Non-pigmented ciliary epithelial cell (primary cell): ENCODE measurements around the gene ABCC1.
"Not testable (repeated sequence)": the region's sequence is repeated elsewhere in the genome, so short reads cannot be mapped to it uniquely, and the experiment has no call there.

Source experiments
- DNase-seq: peaks from one replicate; pipeline ENCODE4 v3.0.0-alpha.2; 2010; ENCODE audit warnings: low read depth

Gene ABCC1

GRCh38 chr16:15949210-15950160, at the start of gene ABCC1:
Gene ABCC1 (plus strand): TSS chr16:15949616. CDS start chr16:15949752, 136 bp downstream.
- no peak for DNase-seq

- no peak for DNase-seq
Observed at GRCh38 chr16:15900357-15900756, 49.1 kb upstream of the ABCC1 start.

- no peak for DNase-seq
Observed at GRCh38 chr16:15900901-15901500, 48.4 kb upstream of the ABCC1 start.

GRCh38 chr16:15903960-15904359, 45.5 kb upstream of the ABCC1 start:
- no peak for DNase-seq

GRCh38 chr16:15906439-15906838, 43.0 kb upstream of the ABCC1 start:
- no peak for DNase-seq

GRCh38 chr16:15907863-15908478, 41.4 kb upstream of the ABCC1 start:
- DNase-seq: no peak

GRCh38 chr16:15911198-15911597, 38.2 kb upstream of the ABCC1 start:
- no peak for DNase-seq

DNA sequence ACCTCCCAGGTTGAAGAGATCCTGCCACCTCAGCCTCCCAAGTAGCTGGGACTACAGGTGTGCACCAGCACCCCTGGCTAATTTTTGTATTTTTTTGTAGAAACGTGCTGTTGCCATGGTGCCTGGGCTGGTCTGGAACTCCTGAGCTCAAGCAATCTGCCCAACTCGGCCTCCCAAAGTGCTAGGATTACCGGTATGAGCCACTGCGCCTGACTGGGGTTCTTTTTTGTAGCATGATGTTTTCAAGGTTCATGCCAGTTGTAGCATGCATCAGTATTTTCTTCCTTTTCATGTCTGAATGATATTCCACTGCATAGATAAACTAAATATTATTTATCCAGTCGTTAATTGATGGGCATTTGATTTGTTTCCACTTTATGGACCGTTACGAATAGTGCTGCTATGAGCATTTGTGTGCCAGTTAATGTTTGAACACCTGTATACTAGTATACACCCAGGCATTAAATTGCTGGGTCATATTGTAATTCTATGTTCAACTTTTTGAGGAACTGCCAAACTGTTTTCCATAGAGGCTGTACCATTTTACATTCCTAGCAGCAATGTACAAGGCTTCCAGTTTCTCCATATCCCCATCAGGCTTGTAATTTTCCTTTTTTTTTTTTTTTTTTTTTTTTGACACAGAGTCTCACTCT, 36.2 kb upstream of the ABCC1 start:
- no peak for DNase-seq

DNA sequence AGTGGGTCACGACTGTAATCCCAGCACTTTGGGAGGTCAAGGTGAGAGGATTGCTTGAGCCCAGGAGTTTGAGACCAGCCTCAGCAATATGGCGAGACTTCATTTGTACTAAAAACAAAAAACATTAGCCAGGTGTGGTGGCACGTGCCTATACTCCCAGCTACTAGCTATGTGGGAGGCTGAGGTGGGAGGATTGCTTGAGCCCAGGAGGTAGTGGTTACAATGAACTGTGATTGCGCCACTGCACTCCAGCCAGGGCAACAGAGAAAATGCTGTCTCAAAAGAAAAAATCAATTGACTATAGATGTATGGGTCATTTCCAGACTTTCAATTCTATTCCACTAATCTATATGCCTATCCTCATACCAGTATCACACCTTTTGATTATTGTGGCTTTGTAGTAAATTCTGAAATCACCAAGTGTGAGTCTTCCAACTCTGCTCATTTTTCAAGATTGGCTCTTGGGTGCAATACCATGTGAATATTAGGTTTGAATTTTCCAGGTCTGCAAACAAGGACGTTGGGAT, 33.8 kb upstream of the ABCC1 start:
- DNase-seq: no peak

- no peak for DNase-seq
Observed at GRCh38 chr16:15916323-15916722, 33.1 kb upstream of the ABCC1 start.

DNA sequence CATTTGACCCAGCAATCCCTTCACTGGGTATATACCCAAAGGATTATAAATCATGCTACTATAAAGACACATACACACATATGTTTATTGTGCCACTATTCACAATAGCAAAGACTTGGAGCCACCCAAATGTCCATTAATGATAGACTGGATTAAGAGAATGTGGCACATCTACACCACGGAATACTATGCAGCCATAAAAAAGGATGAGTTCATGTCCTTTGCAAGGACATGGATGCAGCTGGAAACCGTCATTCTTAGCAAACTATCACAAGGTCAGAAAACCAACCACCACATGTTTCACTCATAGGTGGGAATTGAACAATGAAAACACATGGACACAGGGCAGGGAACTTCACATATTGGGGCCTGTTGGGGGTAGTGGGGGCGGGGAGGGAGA, 31.1 kb upstream of the ABCC1 start:
- DNase-seq: not testable (repeated sequence)

DNA sequence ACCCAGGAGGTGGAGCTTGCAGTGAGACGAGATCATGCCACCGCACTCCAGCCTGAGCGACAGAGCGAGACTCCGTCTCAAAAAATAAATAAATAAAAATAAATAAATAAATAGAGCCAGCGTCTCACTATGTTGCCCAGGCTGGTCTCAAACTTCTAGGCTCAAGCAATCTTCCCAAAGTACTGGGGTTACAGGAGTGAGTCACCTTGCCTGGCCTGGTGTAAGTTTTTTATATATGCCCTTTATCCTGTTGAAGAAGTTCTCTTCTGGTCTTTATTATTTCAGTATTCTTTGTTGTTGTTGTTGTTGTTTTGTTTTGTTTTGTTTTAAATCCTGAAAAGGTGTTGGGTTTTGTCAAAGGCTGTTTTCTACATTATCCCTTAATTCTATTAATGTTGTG, 30.1 kb upstream of the ABCC1 start:
- DNase-seq: no peak

GRCh38 chr16:15924996-15925395, 24.4 kb upstream of the ABCC1 start:
- no peak for DNase-seq

DNA sequence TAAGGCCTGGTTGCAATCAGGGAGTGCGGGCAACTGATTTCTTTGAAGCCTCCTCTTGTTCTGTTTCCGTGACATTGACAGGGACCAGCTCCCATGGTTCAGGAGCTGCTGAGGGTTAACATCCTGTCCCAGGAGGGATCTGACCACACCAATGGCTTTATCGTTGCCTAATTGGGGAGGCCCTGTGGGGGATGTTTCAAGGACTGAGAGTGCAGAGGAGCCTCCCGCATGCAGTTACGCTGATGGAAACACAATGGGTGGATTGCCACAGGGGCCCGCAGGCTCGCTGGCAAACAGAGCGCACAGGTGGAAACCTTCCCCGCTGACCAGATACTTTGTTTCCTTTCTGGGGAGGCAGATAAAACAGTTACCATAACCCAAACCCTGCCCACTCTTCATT, 23.8 kb upstream of the ABCC1 start:
- no peak for DNase-seq

DNA sequence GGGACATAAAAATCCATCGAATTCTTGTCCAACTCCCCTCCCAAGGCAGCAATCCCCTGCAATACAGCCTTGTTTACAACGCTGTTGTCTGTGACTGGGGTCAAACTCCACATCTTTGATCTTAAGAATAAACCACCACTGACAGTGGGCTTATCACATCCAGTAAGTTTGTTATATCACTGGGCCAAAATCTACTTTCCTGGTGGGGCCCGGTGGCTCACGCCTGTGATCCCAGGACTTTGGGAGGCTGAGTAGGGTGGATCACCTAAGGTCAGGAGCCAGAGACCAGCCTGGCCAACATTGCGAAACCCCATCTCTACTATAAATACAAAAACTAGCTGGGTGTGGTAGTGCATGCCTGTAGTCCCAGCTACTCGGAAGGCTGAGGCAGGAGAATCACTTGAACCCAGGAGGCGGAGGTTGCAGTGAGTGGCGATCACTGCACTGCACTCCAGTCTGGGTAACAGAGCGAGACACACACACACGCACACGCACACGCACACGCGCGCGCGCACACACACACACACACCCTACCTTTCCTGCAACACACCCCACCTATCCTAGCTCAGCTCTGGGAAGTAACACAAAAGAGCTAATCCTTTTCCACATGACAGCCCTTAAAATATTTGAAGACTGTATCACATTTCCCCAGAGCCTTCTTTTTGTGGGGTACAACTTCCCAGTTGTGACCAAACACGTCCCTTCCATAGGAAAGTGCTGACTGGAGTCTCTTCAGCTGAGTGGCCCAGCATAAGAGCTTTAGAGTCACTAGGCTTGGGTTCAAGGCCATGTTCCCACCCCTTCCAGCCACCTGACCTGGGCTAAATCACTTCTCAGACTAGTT, 20.9 kb upstream of the ABCC1 start:
- DNase-seq: no peak

GRCh38 chr16:15932939-15933338, 16.5 kb upstream of the ABCC1 start:
- DNase-seq: no peak

DNA sequence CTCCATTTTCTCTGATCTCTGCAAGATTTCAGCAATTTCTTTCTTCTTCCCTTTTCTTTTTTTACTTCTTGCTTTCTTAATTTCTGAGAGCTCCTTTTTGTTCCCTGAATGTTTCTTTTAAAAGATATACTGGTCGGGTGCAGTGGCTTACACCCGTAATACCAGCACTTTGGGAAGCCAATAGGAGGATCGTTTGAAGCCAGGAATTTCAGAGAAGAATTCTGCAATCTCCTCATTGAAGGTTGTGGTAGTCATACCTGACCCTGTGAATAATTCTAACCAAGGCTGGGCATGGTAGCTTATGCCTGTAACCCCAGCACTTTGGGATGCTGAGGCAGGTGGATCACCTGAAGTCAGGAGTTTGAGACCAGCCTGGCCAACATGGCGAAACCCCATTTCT, 15.6 kb upstream of the ABCC1 start:
- no peak for DNase-seq

DNA sequence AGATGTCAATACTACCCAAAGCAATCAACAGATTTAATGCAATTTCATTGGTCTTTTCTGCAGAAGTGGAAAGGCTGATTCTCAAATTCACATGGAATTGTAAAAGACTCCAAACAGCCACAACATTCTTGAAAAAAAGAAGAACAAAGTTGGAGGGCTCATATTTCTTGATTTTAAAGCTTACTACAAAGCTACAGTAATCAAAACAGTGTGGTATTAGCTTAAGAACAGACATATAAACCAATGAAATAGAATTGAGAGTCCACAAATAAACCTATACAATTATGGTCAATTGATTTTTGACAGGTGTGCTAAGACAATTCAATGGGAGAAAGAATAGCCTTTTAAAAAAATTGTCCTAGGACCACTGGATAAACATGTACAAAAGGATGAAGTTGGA, 14.4 kb upstream of the ABCC1 start:
- DNase-seq: no peak

DNA sequence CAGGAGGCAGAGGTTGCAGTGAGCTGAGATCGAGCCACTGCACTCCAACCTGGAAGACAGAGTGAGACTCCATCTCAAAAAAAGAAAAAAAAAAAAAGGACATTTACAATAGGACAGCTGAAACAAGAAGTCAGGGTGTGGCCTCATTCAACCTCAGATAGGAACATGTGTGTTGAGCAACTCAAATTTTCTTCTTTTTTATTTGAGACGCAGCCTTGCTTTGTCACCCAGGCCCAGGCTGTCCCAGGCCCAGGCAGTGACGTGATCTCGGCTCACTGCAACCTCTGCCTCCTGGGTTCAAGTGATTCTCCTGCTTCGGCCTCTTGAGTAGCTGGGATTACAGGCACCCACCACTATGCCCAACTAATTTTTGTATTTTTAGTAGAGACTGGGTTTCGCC, 12.6 kb upstream of the ABCC1 start:
- not testable (repeated sequence) for DNase-seq

GRCh38 chr16:15942931-15943690, 6.3 kb upstream of the ABCC1 start:
- no peak for DNase-seq
